Measurements from ENCODE around the gene UBE2D1.
A peak's percentile ranks its signal among the peaks of the same experiment; 100 is the strongest.

The UBE2D1 gene

DNA sequence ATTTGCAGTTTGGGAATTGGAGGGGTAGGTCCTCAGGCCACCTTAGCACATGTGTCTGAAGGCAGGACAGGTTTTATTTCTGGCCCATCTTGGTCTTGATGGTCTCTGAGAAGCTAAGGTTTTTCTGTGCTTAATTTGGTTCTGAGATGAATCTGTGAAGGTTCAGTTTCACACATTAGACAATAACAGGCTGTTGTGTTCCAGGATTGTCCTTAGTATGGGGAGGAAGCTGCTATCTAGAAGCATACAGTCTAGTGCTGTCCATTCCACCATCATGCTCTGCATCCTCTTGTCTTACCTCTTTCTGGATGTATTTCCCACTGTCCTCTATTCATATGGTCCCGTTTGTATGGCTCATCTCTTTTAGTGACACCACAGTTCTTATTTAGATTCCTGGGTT lies 7.1 kb downstream of the UBE2D1 start:
- no peak overlapping the region for H3K4me3 ChIP-seq (ENCODE audit: low read length)
- no peaks in the 10 kb centered on the region for H3K4me1 ChIP-seq (ENCODE audit: control insufficient read depth, insufficient read depth, low read length)
- H3K9ac ChIP-seq (ENCODE audit: low read length) = no peak overlapping the region
- no peaks in the 10 kb centered on the region for H3K9me3 ChIP-seq (ENCODE audit: control insufficient read depth, low read length)
- DNase-seq (ENCODE audit: low read depth) = no peak
- no peaks in the 10 kb centered on the region for H3K36me3 ChIP-seq (ENCODE audit: control insufficient read depth, insufficient read depth, low read length, severe bottlenecking)
- H3K27me3 ChIP-seq (replicated peaks; ENCODE audit: control insufficient read depth, insufficient read depth, low read length) = no peaks in the 10 kb centered on the region

DNA sequence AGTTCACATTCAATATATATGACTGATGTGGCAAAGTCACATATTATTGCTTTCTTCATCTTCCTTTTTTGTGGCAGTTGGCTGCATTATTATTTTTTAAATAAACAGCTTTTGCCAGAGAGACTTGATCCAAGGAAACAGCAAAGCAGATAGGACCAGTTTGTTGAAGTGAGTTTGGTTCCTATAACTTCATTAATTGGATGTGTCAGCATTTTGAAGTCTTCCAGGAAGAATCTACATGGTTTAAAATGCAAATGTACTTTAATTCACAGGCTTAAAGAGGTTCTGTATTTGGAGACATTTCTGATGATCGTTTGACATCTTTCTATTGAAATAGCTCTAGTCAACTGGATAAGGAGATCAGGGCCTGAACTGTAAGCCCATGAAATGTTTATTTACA lies 13.2 kb downstream of the UBE2D1 start:
- Histone ChIP-seq H3K27me3 (replicated peaks; ENCODE audit: control insufficient read depth, insufficient read depth, low read length) (no peaks in the 10 kb centered on the region), H3K9me3 (ENCODE audit: control insufficient read depth, low read length) (no peaks in the 10 kb centered on the region), H3K4me3 (ENCODE audit: low read length) (no peak overlapping the region), H3K9ac (ENCODE audit: low read length) (no peak overlapping the region), H3K4me1 (ENCODE audit: control insufficient read depth, insufficient read depth, low read length) (peaks cover 19% of the 10 kb centered on the region), H3K36me3 (ENCODE audit: control insufficient read depth, insufficient read depth, low read length, severe bottlenecking) (no peaks in the 10 kb centered on the region)
- DNase-seq (ENCODE audit: low read depth) = no peak

DNA sequence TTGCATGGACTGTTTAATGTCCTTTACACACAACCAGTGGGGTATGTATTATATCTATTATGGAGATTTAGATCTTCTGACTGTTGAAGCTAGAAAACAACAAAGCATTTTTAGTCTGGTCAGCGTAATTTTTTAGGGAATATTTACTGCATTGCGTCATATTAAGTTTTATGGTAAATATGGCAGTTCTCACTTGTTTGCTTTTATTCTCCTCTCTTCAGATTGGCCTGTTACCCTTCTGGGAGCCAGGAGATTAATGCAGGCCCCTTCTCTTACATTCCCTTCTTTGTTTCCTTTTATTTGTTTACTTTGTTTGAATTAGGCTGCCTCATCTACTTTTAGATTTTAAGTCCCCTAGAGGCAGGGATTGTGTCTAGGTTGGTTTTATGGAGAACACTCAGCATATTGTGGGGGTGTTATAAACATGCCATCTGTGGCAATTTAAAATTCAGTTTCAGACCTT lies 13.8 kb downstream of the UBE2D1 start:
- Histone ChIP-seq H3K36me3 (ENCODE audit: control insufficient read depth, insufficient read depth, low read length, severe bottlenecking) (no peaks in the 10 kb centered on the region), H3K4me1 (ENCODE audit: control insufficient read depth, insufficient read depth, low read length) (peaks cover 22% of the 10 kb centered on the region), H3K9ac (ENCODE audit: low read length) (no peak overlapping the region), H3K4me3 (ENCODE audit: low read length) (no peak overlapping the region), H3K9me3 (ENCODE audit: control insufficient read depth, low read length) (no peaks in the 10 kb centered on the region), H3K27me3 (replicated peaks; ENCODE audit: control insufficient read depth, insufficient read depth, low read length) (no peaks in the 10 kb centered on the region)
- no peak for DNase-seq (ENCODE audit: low read depth)

DNA sequence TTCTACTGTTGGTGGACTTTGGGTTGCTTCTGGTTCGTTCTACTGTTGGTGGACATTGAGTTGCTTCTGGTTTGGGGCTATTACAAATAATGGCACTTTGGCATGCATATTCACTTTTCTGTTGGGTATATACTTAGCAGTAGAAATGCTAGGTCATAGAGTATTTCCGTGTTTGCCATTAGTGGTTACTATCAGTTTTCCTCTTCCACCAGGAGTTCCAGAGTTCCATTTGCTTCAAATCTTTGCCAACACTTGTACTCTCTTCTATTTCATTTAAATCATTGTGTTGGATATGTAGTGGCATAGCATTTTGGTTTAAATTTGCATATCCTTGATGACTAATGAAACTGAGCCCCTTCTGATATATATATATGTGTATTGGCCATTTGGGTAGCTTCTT lies 15.2 kb downstream of the UBE2D1 start:
- no peak for DNase-seq (ENCODE audit: low read depth)

DNA sequence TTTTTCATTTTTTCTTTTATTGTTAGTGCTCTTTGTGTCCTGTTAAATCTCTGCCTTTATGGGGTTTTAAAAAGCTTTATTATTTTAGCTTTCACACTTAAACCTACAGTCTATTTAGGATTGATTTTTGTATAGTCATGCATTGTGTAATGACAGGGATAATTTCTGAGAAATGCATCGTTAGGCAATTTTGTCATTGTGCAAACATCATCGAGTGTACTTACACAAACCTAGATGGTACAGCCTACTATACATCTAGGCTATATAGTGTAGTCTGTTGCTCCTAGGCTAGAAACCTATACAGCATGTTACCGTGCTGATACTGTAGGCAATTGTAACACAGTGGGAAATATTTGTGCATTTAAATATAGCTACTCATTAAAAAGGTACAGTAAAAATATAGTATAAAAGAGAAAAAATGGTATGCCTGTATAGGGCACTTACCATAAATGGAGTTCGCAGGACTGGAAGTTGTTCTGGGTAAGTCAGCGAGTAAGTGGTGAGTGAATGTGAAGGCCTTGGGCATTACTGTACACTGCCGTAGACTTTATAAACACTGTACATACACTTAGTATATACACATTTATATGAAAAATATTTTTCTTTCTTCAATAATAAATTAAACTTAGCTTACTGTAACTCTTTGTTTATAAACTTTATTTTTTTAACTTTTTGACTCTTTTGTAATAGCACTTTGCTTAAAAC lies 16.0 kb downstream of the UBE2D1 start:
- no peak for DNase-seq (ENCODE audit: low read depth)

More for the DNA sequence above, 15.2 kb downstream of the UBE2D1 start:
- H3K9ac ChIP-seq (ENCODE audit: low read length) = no peak overlapping the region
- no peaks in the 10 kb centered on the region for H3K9me3 ChIP-seq (ENCODE audit: control insufficient read depth, low read length)
- H3K36me3 ChIP-seq (ENCODE audit: control insufficient read depth, insufficient read depth, low read length, severe bottlenecking) = no peaks in the 10 kb centered on the region
- H3K4me3 ChIP-seq (ENCODE audit: low read length) = no peak overlapping the region
- H3K27me3 ChIP-seq (replicated peaks; ENCODE audit: control insufficient read depth, insufficient read depth, low read length) = no peaks in the 10 kb centered on the region
- H3K4me1 ChIP-seq (ENCODE audit: control insufficient read depth, insufficient read depth, low read length) = peaks cover 22% of the 10 kb centered on the region

DNA sequence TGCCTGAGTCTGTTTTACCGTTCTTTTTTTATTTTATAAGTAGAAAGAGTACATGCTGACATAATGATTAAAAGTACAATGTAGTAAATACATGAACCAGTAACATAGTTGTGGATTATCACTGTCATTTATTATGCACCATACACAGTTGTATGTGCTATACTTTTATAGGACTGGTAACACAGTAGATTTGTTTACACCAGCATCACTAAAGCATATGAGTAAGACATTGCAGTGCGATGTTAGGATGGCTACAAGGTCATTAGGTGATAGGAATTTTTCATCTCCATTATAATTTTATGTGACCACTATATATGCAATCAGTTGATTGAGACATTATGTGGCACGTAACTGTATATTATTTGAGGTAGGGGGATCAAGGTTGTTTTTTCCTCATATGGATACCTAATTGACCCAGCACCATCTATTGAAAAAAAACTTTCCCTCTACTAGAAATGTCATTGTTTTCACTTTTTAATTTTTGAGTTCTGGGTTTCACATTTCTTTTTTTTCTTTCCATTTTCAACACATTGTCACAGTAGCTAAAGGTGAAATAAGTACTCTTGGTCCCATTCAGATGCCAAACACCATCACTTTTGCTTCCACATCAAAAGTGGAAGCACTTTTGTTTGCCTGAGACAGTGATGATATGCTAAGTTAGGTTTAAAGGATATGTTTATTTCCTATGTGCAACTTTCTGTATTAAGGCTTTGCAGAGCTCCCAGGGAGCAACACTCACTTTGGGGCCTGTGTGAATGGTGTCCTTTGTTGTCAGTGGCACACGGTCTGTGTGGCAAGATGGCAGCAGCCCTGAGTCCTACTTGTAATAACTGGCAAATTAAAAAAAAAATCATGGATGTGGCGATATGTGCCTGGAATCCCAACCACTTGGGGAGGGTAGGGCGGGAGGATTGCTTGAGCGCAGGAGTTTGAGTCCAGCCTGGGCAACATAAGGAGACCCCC lies 17.1 kb downstream of the UBE2D1 start:
- Histone ChIP-seq H3K4me1 (ENCODE audit: control insufficient read depth, insufficient read depth, low read length) (peaks cover 26% of the 10 kb centered on the region), H3K4me3 (ENCODE audit: low read length) (no peak overlapping the region), H3K9me3 (ENCODE audit: control insufficient read depth, low read length) (no peaks in the 10 kb centered on the region), H3K36me3 (ENCODE audit: control insufficient read depth, insufficient read depth, low read length, severe bottlenecking) (no peaks in the 10 kb centered on the region), H3K27me3 (replicated peaks; ENCODE audit: control insufficient read depth, insufficient read depth, low read length) (no peaks in the 10 kb centered on the region), H3K9ac (ENCODE audit: low read length) (no peak overlapping the region)
- no peak for DNase-seq (ENCODE audit: low read depth)

More for the DNA sequence above, 16.0 kb downstream of the UBE2D1 start:
- no peaks in the 10 kb centered on the region for H3K9me3 ChIP-seq (ENCODE audit: control insufficient read depth, low read length)
- H3K27me3 ChIP-seq (replicated peaks; ENCODE audit: control insufficient read depth, insufficient read depth, low read length) = no peaks in the 10 kb centered on the region
- H3K4me1 ChIP-seq (ENCODE audit: control insufficient read depth, insufficient read depth, low read length) = peaks cover 22% of the 10 kb centered on the region
- H3K9ac ChIP-seq (ENCODE audit: low read length) = no peak overlapping the region
- H3K36me3 ChIP-seq (ENCODE audit: control insufficient read depth, insufficient read depth, low read length, severe bottlenecking) = no peaks in the 10 kb centered on the region
- no peak overlapping the region for H3K4me3 ChIP-seq (ENCODE audit: low read length)

DNA sequence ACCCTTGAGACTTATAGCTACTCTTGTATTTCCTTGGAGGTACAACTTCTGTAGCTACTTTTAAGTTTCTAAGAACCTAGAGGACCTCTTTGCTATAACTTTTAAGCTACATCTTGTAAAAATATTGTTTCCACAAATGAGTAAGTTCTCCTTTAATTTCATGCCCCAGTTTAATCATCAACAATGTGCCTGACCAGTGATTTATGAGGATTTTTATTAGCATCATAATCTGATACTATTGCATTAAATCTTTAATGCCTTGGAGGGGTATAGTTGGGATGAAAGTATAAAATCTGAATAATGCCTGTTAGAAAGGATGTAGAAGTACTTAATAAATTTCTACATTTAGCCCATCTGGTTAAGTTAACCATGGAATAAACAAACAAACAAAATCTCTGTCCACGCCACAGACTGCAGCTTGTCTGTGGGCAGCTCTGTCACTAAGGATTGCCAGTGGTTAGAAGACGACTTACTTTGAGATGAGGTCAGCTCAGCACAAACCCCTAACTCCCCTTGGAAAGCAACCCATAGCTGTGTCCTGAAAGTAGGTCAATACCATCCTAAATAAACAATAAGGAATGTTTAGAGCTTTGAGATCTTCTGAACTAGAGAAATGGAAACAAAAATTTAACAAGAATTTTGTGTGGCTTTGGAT lies 18.3 kb downstream of the UBE2D1 start:
- Histone ChIP-seq H3K4me1 (ENCODE audit: control insufficient read depth, insufficient read depth, low read length) (peaks cover 27% of the 10 kb centered on the region), H3K9me3 (ENCODE audit: control insufficient read depth, low read length) (no peaks in the 10 kb centered on the region), H3K27me3 (replicated peaks; ENCODE audit: control insufficient read depth, insufficient read depth, low read length) (no peaks in the 10 kb centered on the region), H3K4me3 (ENCODE audit: low read length) (no peak overlapping the region), H3K9ac (ENCODE audit: low read length) (no peak overlapping the region), H3K36me3 (ENCODE audit: control insufficient read depth, insufficient read depth, low read length, severe bottlenecking) (no peaks in the 10 kb centered on the region)
- DNase-seq (ENCODE audit: low read depth) = peak; percentile 38

DNA sequence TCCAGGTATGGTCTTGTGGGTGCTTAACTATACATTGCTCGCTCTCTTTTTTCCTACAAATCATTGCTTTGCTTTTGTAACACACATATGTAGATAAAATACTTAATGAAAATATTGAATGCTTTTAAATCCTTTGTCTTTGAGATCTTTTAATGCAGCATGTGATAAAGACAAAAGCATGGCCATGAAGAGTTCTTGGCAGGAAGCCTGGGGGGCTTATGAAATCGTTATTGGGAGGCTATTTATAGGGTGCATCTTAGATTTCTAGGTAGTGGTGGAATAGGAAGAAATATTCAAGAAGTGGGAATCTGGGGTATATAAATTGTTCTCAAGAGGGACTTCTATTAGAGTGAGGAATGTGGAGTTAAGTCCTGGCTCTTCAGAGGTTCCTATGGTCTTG lies 21.9 kb downstream of the UBE2D1 start:
- peaks cover 15% of the 10 kb centered on the region for H3K4me1 ChIP-seq (ENCODE audit: control insufficient read depth, insufficient read depth, low read length)
- H3K4me3 ChIP-seq (ENCODE audit: low read length) = no peak overlapping the region
- no peak for DNase-seq (ENCODE audit: low read depth)
- H3K27me3 ChIP-seq (replicated peaks; ENCODE audit: control insufficient read depth, insufficient read depth, low read length) = no peaks in the 10 kb centered on the region
- H3K36me3 ChIP-seq (ENCODE audit: control insufficient read depth, insufficient read depth, low read length, severe bottlenecking) = no peaks in the 10 kb centered on the region
- no peaks in the 10 kb centered on the region for H3K9me3 ChIP-seq (ENCODE audit: control insufficient read depth, low read length)
- no peak overlapping the region for H3K9ac ChIP-seq (ENCODE audit: low read length)

DNA sequence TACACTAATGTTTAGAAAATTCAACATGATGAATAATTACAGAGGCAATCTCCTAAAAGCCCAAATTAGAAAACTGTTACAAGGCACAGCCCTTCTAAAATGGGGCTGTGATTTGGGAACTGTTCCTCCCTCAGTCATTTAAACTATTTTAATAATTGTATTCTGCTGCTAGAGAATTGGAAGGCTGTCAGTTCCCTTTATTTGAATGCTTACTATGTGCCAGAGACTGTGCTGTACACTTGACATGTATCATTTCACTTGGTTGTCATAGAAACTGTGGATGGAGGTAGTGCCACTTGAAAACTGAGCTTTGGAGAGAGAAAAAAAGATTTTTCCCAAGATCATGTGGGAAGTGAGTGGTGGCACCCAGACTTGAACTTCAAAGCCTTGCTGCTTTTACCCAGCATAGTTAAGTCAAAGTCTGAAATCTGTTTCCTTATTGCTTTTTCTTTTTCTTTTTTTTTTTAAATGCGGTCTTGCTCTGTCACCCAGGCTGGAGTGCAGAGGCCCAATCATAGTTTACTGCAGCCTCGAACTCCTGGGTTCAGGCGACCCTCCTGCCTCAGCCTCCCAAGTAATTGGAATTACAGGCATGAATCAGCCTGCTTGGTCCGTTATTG lies 23.6 kb downstream of the UBE2D1 start:
- Histone ChIP-seq H3K9ac (ENCODE audit: low read length) (no peak overlapping the region), H3K27me3 (replicated peaks; ENCODE audit: control insufficient read depth, insufficient read depth, low read length) (no peaks in the 10 kb centered on the region), H3K36me3 (ENCODE audit: control insufficient read depth, insufficient read depth, low read length, severe bottlenecking) (peaks cover 5% of the 10 kb centered on the region), H3K9me3 (ENCODE audit: control insufficient read depth, low read length) (no peaks in the 10 kb centered on the region), H3K4me3 (ENCODE audit: low read length) (no peak overlapping the region), H3K4me1 (ENCODE audit: control insufficient read depth, insufficient read depth, low read length) (peaks cover 21% of the 10 kb centered on the region)
- DNase-seq (ENCODE audit: low read depth) = no peak

DNA sequence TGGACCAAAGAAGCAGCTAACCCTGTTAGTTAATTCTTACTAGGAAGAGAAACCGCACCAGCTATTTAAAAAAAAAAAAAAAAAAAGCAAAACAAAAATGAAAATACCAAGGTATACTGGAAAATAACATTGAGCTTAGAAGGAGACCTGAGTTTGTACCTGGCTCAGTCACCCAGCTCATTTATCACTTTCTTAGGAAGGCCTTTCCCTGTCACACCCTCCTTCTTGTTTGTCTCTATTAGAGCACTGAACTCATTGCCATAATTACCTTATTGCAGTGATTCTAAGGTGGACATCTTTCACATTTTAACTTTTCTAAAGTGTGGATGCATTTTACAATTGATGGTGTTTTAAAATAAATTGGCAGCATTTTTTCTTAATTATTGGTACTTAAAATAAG lies 24.1 kb downstream of the UBE2D1 start:
- Histone ChIP-seq H3K9me3 (ENCODE audit: control insufficient read depth, low read length) (no peaks in the 10 kb centered on the region), H3K9ac (ENCODE audit: low read length) (no peak overlapping the region), H3K4me3 (ENCODE audit: low read length) (no peak overlapping the region), H3K36me3 (ENCODE audit: control insufficient read depth, insufficient read depth, low read length, severe bottlenecking) (peaks cover 10% of the 10 kb centered on the region), H3K4me1 (ENCODE audit: control insufficient read depth, insufficient read depth, low read length) (peaks cover 21% of the 10 kb centered on the region), H3K27me3 (replicated peaks; ENCODE audit: control insufficient read depth, insufficient read depth, low read length) (no peaks in the 10 kb centered on the region)
- no peak for DNase-seq (ENCODE audit: low read depth)

DNA sequence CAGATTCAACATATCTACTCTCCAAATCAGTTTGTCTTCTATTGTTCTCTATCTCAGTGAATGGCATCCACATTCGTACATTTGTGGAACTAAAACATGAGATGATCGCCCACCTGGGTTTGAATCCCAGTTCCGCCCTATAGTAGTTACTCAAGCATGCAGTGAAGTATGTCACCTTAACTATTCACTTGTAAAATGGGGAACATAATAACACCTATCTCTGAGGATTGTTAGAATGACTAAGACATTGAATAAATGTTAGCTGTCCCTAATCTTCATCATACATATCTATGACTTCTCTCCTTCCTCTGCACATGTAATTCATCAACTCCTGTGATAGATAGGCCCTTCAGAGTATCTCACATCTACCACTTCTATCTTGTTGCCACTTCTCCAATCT lies 24.7 kb downstream of the UBE2D1 start:
- no peak for DNase-seq (ENCODE audit: low read depth)
- no peak overlapping the region for H3K4me3 ChIP-seq (ENCODE audit: low read length)
- no peaks in the 10 kb centered on the region for H3K27me3 ChIP-seq (replicated peaks; ENCODE audit: control insufficient read depth, insufficient read depth, low read length)
- peaks cover 16% of the 10 kb centered on the region for H3K36me3 ChIP-seq (ENCODE audit: control insufficient read depth, insufficient read depth, low read length, severe bottlenecking)
- peaks cover 21% of the 10 kb centered on the region for H3K4me1 ChIP-seq (ENCODE audit: control insufficient read depth, insufficient read depth, low read length)
- no peak overlapping the region for H3K9ac ChIP-seq (ENCODE audit: low read length)
- H3K9me3 ChIP-seq (ENCODE audit: control insufficient read depth, low read length) = no peaks in the 10 kb centered on the region

All from adipocyte (in vitro differentiated cells).